Naive B cell (primary cell): Measurements from ENCODE around the gene GFPT2. TPM values are rescaled to one million over a fixed set of nuclear protein-coding genes. Genes with fewer than 3 reads are reported as not detected.

Experiments used
- ATAC-seq, 2 donors: fragments of 150-1000 bp; cut with Tn5 transposase; 2 replicates each; pipeline ENCODE4 v1.10.0; 2021; ENCODE audit warnings: low read depth in 2 of 2, mild to moderate bottlenecking in 2 of 2, moderate library complexity in 2 of 2
- DNase-seq: peaks from one replicate; pipeline ENCODE4 v3.0.0; 2022
- H3K27ac Mint-ChIP-seq, 6 donors: one replicate each; pipeline ENCODE4 v1.8.0; 2020 to 2022; ENCODE audit warnings: mild to moderate bottlenecking in 6 of 6, mixed read lengths in 6 of 6, moderate library complexity in 5 of 6, inconsistent platforms in 2 of 6
- H3K27me3 Mint-ChIP-seq, 3 donors: one replicate each; pipeline ENCODE4 v1.8.0; 2021 to 2022; ENCODE audit warnings: mixed read lengths in 3 of 3, mild to moderate bottlenecking in 1 of 3
- H3K36me3 Mint-ChIP-seq, 2 donors: one replicate each; pipeline ENCODE4 v1.8.0; 2020 to 2022; ENCODE audit warnings: mixed read lengths in 2 of 2, inconsistent platforms in 1 of 2, mild to moderate bottlenecking in 1 of 2
- H3K4me1 Mint-ChIP-seq, 3 donors: one replicate each; pipeline ENCODE4 v1.8.0; 2020 to 2022; ENCODE audit warnings: mixed read lengths in 3 of 3, inconsistent platforms in 1 of 3, mild to moderate bottlenecking in 1 of 3, moderate library complexity in 1 of 3
- H3K4me3 Mint-ChIP-seq, 8 donors: one replicate each; pipeline ENCODE4 v1.8.0; 2020 to 2022; ENCODE audit warnings: mild to moderate bottlenecking in 8 of 8, mixed read lengths in 8 of 8, moderate library complexity in 8 of 8, inconsistent platforms in 2 of 8
- H3K9me3 Mint-ChIP-seq, 7 donors: one replicate each; pipeline ENCODE4 v1.8.0; 2020 to 2022; ENCODE audit warnings: mixed read lengths in 7 of 7, mild to moderate bottlenecking in 5 of 7, inconsistent platforms in 2 of 7, moderate library complexity in 1 of 7
- polyA plus RNA-seq, 6 donors: library from polyadenylated mRNA; unstranded; fragments of 300-500 nt; fragmentation: Illumina TruSeq; gene quantifications; one replicate each; pipeline ENCODE4 v1.2.3, GENCODE V29; 2021; ENCODE audit warnings: low read depth in 6 of 6

Gene GFPT2
- polyA plus RNA-seq, 6 donors from 2014 or later = 0.08 to 0.10 TPM; not detected in 4

- Mint-ChIP-seq H3K4me1 (peaks cover 0 to 2% (median 0%) of the 10 kb centered on the region in 3 donors), H3K27me3 (peaks cover 13 to 35% (median 27%) of the 10 kb centered on the region in 3 donors), H3K27ac (no peak overlapping the region), H3K9me3 (no peaks in the 10 kb centered on the region), H3K4me3 (no peak overlapping the region), H3K36me3 (no peaks in the 10 kb centered on the region)
- no peak for DNase-seq
- no peak for ATAC-seq
These were observed 11.5 kb downstream of the GFPT2 start for GRCh38 chr5:180341595-180341994.

GRCh38 chr5:180340856-180341255 is 12.3 kb downstream of the GFPT2 start:
- no peak overlapping the region for H3K27ac Mint-ChIP-seq
- peaks cover 0 to 2% (median 0%) of the 10 kb centered on the region in 3 donors for H3K4me1 Mint-ChIP-seq
- H3K36me3 Mint-ChIP-seq = no peaks in the 10 kb centered on the region
- peaks cover 13 to 27% (median 20%) of the 10 kb centered on the region in 3 donors for H3K27me3 Mint-ChIP-seq
- H3K4me3 Mint-ChIP-seq = no peak overlapping the region
- DNase-seq (no peak), ATAC-seq (no peak)
- no peaks in the 10 kb centered on the region for H3K9me3 Mint-ChIP-seq

- DNase-seq = no peak
- H3K36me3 Mint-ChIP-seq = no peaks in the 10 kb centered on the region
- no peak overlapping the region for H3K4me3 Mint-ChIP-seq
- no peaks in the 10 kb centered on the region for H3K9me3 Mint-ChIP-seq
- peaks cover 13 to 16% (median 16%) of the 10 kb centered on the region in 3 donors for H3K27me3 Mint-ChIP-seq
- peaks cover 0 to 2% (median 0%) of the 10 kb centered on the region in 3 donors for H3K4me1 Mint-ChIP-seq
- H3K27ac Mint-ChIP-seq = no peak overlapping the region
- ATAC-seq = no peak
These were observed 13.5 kb downstream of the GFPT2 start for GRCh38 chr5:180339583-180340183.

- no peaks in the 10 kb centered on the region for H3K9me3 Mint-ChIP-seq
- peaks cover 0 to 2% (median 0%) of the 10 kb centered on the region in 3 donors for H3K4me1 Mint-ChIP-seq
- H3K27ac Mint-ChIP-seq = no peak overlapping the region
These were observed 15.0 kb downstream of the GFPT2 start for GRCh38 chr5:180338001-180338707.

GRCh38 chr5:180336234-180337020 is 16.7 kb downstream of the GFPT2 start:
- no peak overlapping the region for H3K4me3 Mint-ChIP-seq
- no peak for DNase-seq

More at GRCh38 chr5:180338001-180338707, 15.0 kb downstream of the GFPT2 start:
- no peak overlapping the region for H3K4me3 Mint-ChIP-seq
- H3K36me3 Mint-ChIP-seq = no peaks in the 10 kb centered on the region
- H3K27me3 Mint-ChIP-seq = peaks cover 4 to 16% (median 16%) of the 10 kb centered on the region in 3 donors
- ATAC-seq = no peak
- no peak for DNase-seq

GRCh38 chr5:180335614-180336233 is 17.4 kb downstream of the GFPT2 start:
- Mint-ChIP-seq H3K4me1 (peaks cover 0 to 2% (median 0%) of the 10 kb centered on the region in 3 donors), H3K9me3 (no peaks in the 10 kb centered on the region), H3K27ac (no peak overlapping the region), H3K36me3 (no peaks in the 10 kb centered on the region), H3K27me3 (peaks cover 14 to 33% (median 26%) of the 10 kb centered on the region in 3 donors), H3K4me3 (no peak overlapping the region)
- ATAC-seq = no peak
- no peak for DNase-seq

More at GRCh38 chr5:180336234-180337020, 16.7 kb downstream of the GFPT2 start:
- H3K36me3 Mint-ChIP-seq = no peaks in the 10 kb centered on the region
- H3K27me3 Mint-ChIP-seq = peaks cover 7 to 26% (median 22%) of the 10 kb centered on the region in 3 donors
- H3K27ac Mint-ChIP-seq = no peak overlapping the region
- no peak for ATAC-seq
- H3K4me1 Mint-ChIP-seq = peaks cover 0 to 2% (median 0%) of the 10 kb centered on the region in 3 donors
- no peaks in the 10 kb centered on the region for H3K9me3 Mint-ChIP-seq

- Mint-ChIP-seq H3K27me3 (peaks cover 14 to 41% (median 33%) of the 10 kb centered on the region in 3 donors), H3K9me3 (no peaks in the 10 kb centered on the region), H3K36me3 (no peaks in the 10 kb centered on the region), H3K4me3 (no peak overlapping the region), H3K27ac (no peak overlapping the region), H3K4me1 (peaks cover 0 to 2% (median 0%) of the 10 kb centered on the region in 3 donors)
- no peak for ATAC-seq
- no peak for DNase-seq
These were observed 18.2 kb downstream of the GFPT2 start for GRCh38 chr5:180334751-180335613.

GRCh38 chr5:180334176-180334575 is 19.0 kb downstream of the GFPT2 start:
- ATAC-seq (no peak), DNase-seq (no peak)
- H3K27ac Mint-ChIP-seq = peak overlapping the region in 1 of 6 donors; percentile 47
- no peak overlapping the region for H3K4me3 Mint-ChIP-seq
- H3K36me3 Mint-ChIP-seq = no peaks in the 10 kb centered on the region
- H3K27me3 Mint-ChIP-seq = peaks cover 10 to 40% (median 29%) of the 10 kb centered on the region in 3 donors
- H3K9me3 Mint-ChIP-seq = no peaks in the 10 kb centered on the region
- no peaks in the 10 kb centered on the region for H3K4me1 Mint-ChIP-seq

- Mint-ChIP-seq H3K4me3 (no peak overlapping the region), H3K27ac (peak overlapping the region in 1 of 6 donors; percentile 45), H3K36me3 (no peaks in the 10 kb centered on the region), H3K27me3 (peaks cover 10 to 40% (median 28%) of the 10 kb centered on the region in 3 donors), H3K9me3 (no peaks in the 10 kb centered on the region), H3K4me1 (no peaks in the 10 kb centered on the region)
- DNase-seq (no peak), ATAC-seq (no peak)
These were observed 19.5 kb downstream of the GFPT2 start for GRCh38 chr5:180333661-180334060.

GRCh38 chr5:180332861-180333260 is 20.3 kb downstream of the GFPT2 start:
- H3K9me3 Mint-ChIP-seq = no peaks in the 10 kb centered on the region
- no peaks in the 10 kb centered on the region for H3K4me1 Mint-ChIP-seq
- DNase-seq (no peak), ATAC-seq (no peak)
- H3K27me3 Mint-ChIP-seq = peaks cover 10 to 40% (median 28%) of the 10 kb centered on the region in 3 donors
- H3K27ac Mint-ChIP-seq = no peak overlapping the region
- H3K4me3 Mint-ChIP-seq = no peak overlapping the region
- no peaks in the 10 kb centered on the region for H3K36me3 Mint-ChIP-seq

- H3K9me3 Mint-ChIP-seq = no peaks in the 10 kb centered on the region
- no peak overlapping the region for H3K27ac Mint-ChIP-seq
- H3K4me3 Mint-ChIP-seq = no peak overlapping the region
- peaks cover 10 to 45% (median 28%) of the 10 kb centered on the region in 3 donors for H3K27me3 Mint-ChIP-seq
- no peak for DNase-seq
- ATAC-seq = no peak
- no peaks in the 10 kb centered on the region for H3K36me3 Mint-ChIP-seq
- no peaks in the 10 kb centered on the region for H3K4me1 Mint-ChIP-seq
These were observed 21.1 kb downstream of the GFPT2 start for GRCh38 chr5:180332051-180332517.

- no peak overlapping the region for H3K4me3 Mint-ChIP-seq
- H3K27ac Mint-ChIP-seq = peak overlapping the region in 1 of 6 donors; percentile 63
- no peaks in the 10 kb centered on the region for H3K36me3 Mint-ChIP-seq
- no peaks in the 10 kb centered on the region for H3K4me1 Mint-ChIP-seq
- H3K9me3 Mint-ChIP-seq = no peaks in the 10 kb centered on the region
- no peak for DNase-seq
- H3K27me3 Mint-ChIP-seq = peaks cover 10 to 46% (median 28%) of the 10 kb centered on the region in 3 donors
- ATAC-seq = no peak
These were observed 21.5 kb downstream of the GFPT2 start for GRCh38 chr5:180331647-180331950.
